Measurements from ENCODE around the gene ZNF341. TPM values are rescaled to one million over a fixed set of nuclear protein-coding genes. Genes with fewer than 3 reads are reported as not detected.
A peak's percentile ranks its signal among the peaks of the same experiment; 100 is the strongest.

The ZNF341 gene
- total and polyA plus RNA-seq, 9 of the 15 experiments (the other 6 are each of a cell fraction or from before 2014, with no cell fraction given): 0.08 to 2.6 (median 1.0) TPM

GRCh38 chr20:33731693-33732165 is at the start of gene ZNF341 (continued):
- peak; percentile 27; the same call in 1 of the 2 replicates for TF ChIP-seq ZNF589 (CRISPR knock-in tag; IDR thresholded peaks at IDR 0.05; ENCODE audit: low read depth)
- no peak for TF ChIP-seq C11orf30 (IDR thresholded peaks at IDR 0.05; ENCODE audit: low read depth)
- TF ChIP-seq PPARD (CRISPR knock-in tag; IDR thresholded peaks at IDR 0.05): no peak
- TF ChIP-seq ZNF778 (CRISPR knock-in tag; IDR thresholded peaks at IDR 0.05): no peak
- TF ChIP-seq GABPB1 (CRISPR knock-in tag; IDR thresholded peaks at IDR 0.05): peak; percentile 62; the same call in 1 of the 2 replicates
- TF ChIP-seq, protein P1, sequence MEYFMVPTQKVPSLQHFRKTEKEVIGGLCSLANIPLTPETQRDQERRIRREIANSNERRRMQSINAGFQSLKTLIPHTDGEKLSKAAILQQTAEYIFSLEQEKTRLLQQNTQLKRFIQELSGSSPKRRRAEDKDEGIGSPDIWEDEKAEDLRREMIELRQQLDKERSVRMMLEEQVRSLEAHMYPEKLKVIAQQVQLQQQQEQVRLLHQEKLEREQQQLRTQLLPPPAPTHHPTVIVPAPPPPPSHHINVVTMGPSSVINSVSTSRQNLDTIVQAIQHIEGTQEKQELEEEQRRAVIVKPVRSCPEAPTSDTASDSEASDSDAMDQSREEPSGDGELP (CRISPR knock-in tag; IDR thresholded peaks at IDR 0.05; ENCODE audit: borderline replicate concordance): no peak
- TF ChIP-seq MTA1 (IDR thresholded peaks at IDR 0.05; ENCODE audit: borderline replicate concordance): 0 out of 2 replicates have a peak, but pooled peaks have one; percentile 2
- TF ChIP-seq ZNF143 (CRISPR knock-in tag; IDR thresholded peaks at IDR 0.05): peak; percentile 60; the same call in 1 of the 2 replicates
- TF ChIP-seq BMI1 (IDR thresholded peaks at IDR 0.05; ENCODE audit: low read length): no peak
- TF ChIP-seq ZNF140 (CRISPR knock-in tag; IDR thresholded peaks at IDR 0.05): no peak
- TF ChIP-seq PHF21A (IDR thresholded peaks at IDR 0.05; ENCODE audit: borderline replicate concordance, low read depth): no peak
- TF ChIP-seq MTA3 (IDR thresholded peaks at IDR 0.05; ENCODE audit: borderline replicate concordance): 0 out of 2 replicates have a peak, but pooled peaks have one; percentile 6
- no peak for TF ChIP-seq NFIC (IDR thresholded peaks at IDR 0.05)
- peak; percentile 70 for TF ChIP-seq BRD9 (IDR thresholded peaks at IDR 0.05; ENCODE audit: low read depth, partially characterized antibody)
- TF ChIP-seq ZNF134 (CRISPR knock-in tag; conservative IDR thresholded peaks at IDR 0.05): 0 out of 2 replicates have a peak, but pooled peaks have one; percentile 7
- TF ChIP-seq, protein P2, sequence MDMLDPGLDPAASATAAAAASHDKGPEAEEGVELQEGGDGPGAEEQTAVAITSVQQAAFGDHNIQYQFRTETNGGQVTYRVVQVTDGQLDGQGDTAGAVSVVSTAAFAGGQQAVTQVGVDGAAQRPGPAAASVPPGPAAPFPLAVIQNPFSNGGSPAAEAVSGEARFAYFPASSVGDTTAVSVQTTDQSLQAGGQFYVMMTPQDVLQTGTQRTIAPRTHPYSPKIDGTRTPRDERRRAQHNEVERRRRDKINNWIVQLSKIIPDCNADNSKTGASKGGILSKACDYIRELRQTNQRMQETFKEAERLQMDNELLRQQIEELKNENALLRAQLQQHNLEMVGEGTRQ (CRISPR knock-in tag; IDR thresholded peaks at IDR 0.05): no peak
- TF ChIP-seq TAF9B (IDR thresholded peaks at IDR 0.05; ENCODE audit: partially characterized antibody): no peak
- TF ChIP-seq SIN3B (IDR thresholded peaks at IDR 0.05; ENCODE audit: low read depth): peak; percentile 51; the same call in 1 of the 2 replicates
- TF ChIP-seq IRF2 (CRISPR knock-in tag; IDR thresholded peaks at IDR 0.05): no peak
- no peak for TF ChIP-seq ZSCAN32 (CRISPR knock-in tag; IDR thresholded peaks at IDR 0.05)
- TF ChIP-seq, protein P3, sequence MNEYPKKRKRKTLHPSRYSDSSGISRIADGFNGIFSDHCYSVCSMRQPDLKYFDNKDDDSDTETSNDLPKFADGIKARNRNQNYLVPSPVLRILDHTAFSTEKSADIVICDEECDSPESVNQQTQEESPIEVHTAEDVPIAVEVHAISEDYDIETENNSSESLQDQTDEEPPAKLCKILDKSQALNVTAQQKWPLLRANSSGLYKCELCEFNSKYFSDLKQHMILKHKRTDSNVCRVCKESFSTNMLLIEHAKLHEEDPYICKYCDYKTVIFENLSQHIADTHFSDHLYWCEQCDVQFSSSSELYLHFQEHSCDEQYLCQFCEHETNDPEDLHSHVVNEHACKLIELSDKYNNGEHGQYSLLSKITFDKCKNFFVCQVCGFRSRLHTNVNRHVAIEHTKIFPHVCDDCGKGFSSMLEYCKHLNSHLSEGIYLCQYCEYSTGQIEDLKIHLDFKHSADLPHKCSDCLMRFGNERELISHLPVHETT (CRISPR knock-in tag; conservative IDR thresholded peaks at IDR 0.05 in 1 of 2, IDR thresholded peaks at IDR 0.05 in 1 of 2): peak in 1 of 2 experiments; percentile 100; a peak in 2 of 4 replicates
- no peak; the same call in 1 of the 2 replicates for TF ChIP-seq ZNF175 (CRISPR knock-in tag; IDR thresholded peaks at IDR 0.05; ENCODE audit: low read depth)
- no peak for TF ChIP-seq ARHGAP35 (IDR thresholded peaks at IDR 0.05; ENCODE audit: partially characterized antibody)

All from K562 (cell line).